K562 (cell line): Measurements from ENCODE around the gene TXNL4A. TPM values are rescaled to one million over a fixed set of nuclear protein-coding genes. Genes with fewer than 3 reads are reported as not detected.
A peak's percentile ranks its signal among the peaks of the same experiment; 100 is the strongest.

ENCODE experiments used
- ATAC-seq: fragments of 200-7000 bp; cut with Tn5 transposase; 3 replicates; pipeline ENCODE4 v1.9.1; 2020; ENCODE audit warnings: moderate library complexity
- BruUV-seq: library from RNA; stranded (reverse); fragments of 400-500 nt; replicated peaks from 2 replicates; lab custom pipeline; 2021; lab: Mats Ljungman, UMichigan
- CTCF ChIA-PET: fragments of 300-600 bp; formaldehyde crosslinking; extraction: SDS; loops from one replicate; lab custom pipeline; 2021; ENCODE audit warnings: low intra/inter-chr PET ratio; lab: Yijun Ruan, JAX
- POLR2A ChIA-PET: fragments of 300-600, 350-650 bp; sonication (Branson Sonifier 250); formaldehyde crosslinking; extraction: SDS; loops from one replicate; lab custom pipeline; 2021; ENCODE audit warnings: antibody characterized with exemption, inconsistent platforms; lab: Yijun Ruan, JAX
- DNase-seq, 4 experiments: peaks; one replicate each; pipeline versions ENCODE4 v3.0.0 to v3.0.0-alpha.2; 2011 to 2018; ENCODE audit warnings: low spot score in 3 of 4, mixed read lengths in 3 of 4; ENCODE audit errors: extremely low read depth in 1 of 4
- FAIRE-seq: peaks from 2 replicates; lab custom pipeline; 2011; peaks lifted over from hg19 to GRCh38; lab: Jason Lieb, UNC
- H2AFZ ChIP-seq: 2 replicates; pipeline ENCODE4 v1.6.0; 2011; ENCODE audit warnings: low read depth, low read length, control low read depth, inconsistent platforms
- H3K27ac ChIP-seq: fragments of 200-600 bp; 3 replicates; pipeline ENCODE4 v1.8.0; 2011; ENCODE audit warnings: low read depth, mild to moderate bottlenecking, control low read depth, inconsistent platforms, low read length, moderate library complexity, mixed read lengths; ENCODE audit errors: extremely low read depth
- H3K27me3 ChIP-seq, 2 experiments: fragments of 300-600 bp in 1 of 2; 2 replicates in 1 of 2; 3 replicates in 1 of 2; pipeline versions ENCODE4 v1.6.0 to v1.8.0; 2011; ENCODE audit warnings: inconsistent platforms in 2 of 2, low read length in 2 of 2, mild to moderate bottlenecking in 1 of 2, mixed read lengths in 1 of 2, moderate library complexity in 1 of 2; ENCODE audit not compliant: control insufficient read depth in 2 of 2, insufficient read depth in 2 of 2
- H3K36me3 ChIP-seq: fragments of 300-600 bp; 3 replicates; pipeline ENCODE4 v1.8.0; 2011; ENCODE audit warnings: mild to moderate bottlenecking, low read length, inconsistent platforms; ENCODE audit not compliant: control insufficient read depth, insufficient read depth
- H3K4me1 ChIP-seq, 2 experiments: fragments of 200-600 bp in 1 of 2; replicated peaks in 1 of 2; 2 replicates in 1 of 2; 3 replicates in 1 of 2; pipeline versions ENCODE4 v1.5.1 to v1.8.0; 2011; ENCODE audit warnings: inconsistent platforms in 2 of 2, low read length in 2 of 2, mild to moderate bottlenecking in 1 of 2, mixed read lengths in 1 of 2, moderate library complexity in 1 of 2; ENCODE audit not compliant: control insufficient read depth in 2 of 2, insufficient read depth in 2 of 2
- H3K4me2 ChIP-seq: 2 replicates; pipeline ENCODE4 v1.6.1; 2011; ENCODE audit warnings: low read length, control low read depth, inconsistent platforms, mixed read lengths; ENCODE audit not compliant: insufficient read depth
- H3K4me3 ChIP-seq: fragments of 200-600 bp; sonication (generic), shearing (Covaris generic); 2 replicates; pipeline ENCODE4 v1.5.1; 2016; ENCODE audit warnings: control low read depth, inconsistent platforms
- H3K79me2 ChIP-seq: fragments of 200-600 bp; 3 replicates; pipeline ENCODE4 v1.8.0; 2011; ENCODE audit warnings: low read length, inconsistent platforms; ENCODE audit not compliant: control insufficient read depth, insufficient read depth
- H3K9ac ChIP-seq, 2 experiments: 2 replicates each; pipeline versions ENCODE4 v1.6.0 to v1.6.1; 2011; ENCODE audit warnings: low read depth in 2 of 2, low read length in 2 of 2, control low read depth in 1 of 2, inconsistent platforms in 1 of 2, mild to moderate bottlenecking in 1 of 2, mixed read lengths in 1 of 2; ENCODE audit not compliant: insufficient read depth in 1 of 2
- H3K9me1 ChIP-seq: one replicate; pipeline ENCODE4 v1.6.0; 2011; ENCODE audit warnings: inconsistent platforms, mild to moderate bottlenecking, low read length, moderate library complexity; ENCODE audit not compliant: control insufficient read depth, insufficient read depth
- H3K9me3 ChIP-seq: replicated peaks from 2 replicates; pipeline ENCODE4 v1.5.1; 2011; ENCODE audit warnings: low read depth, low read length, inconsistent platforms; ENCODE audit not compliant: control insufficient read depth, insufficient read depth
- H4K20me1 ChIP-seq: replicated peaks from 2 replicates; pipeline ENCODE4 v1.6.1; 2011; ENCODE audit warnings: low read length, inconsistent platforms, mixed read lengths; ENCODE audit not compliant: control insufficient read depth, insufficient read depth
- MED1 ChIP-seq: sonication (generic); formaldehyde crosslinking; IDR thresholded peaks from 2 replicates; pipeline ENCODE4 v1.8.1; 2023; ENCODE audit warnings: missing genetic modification reagents, borderline replicate concordance
- YY1 ChIP-seq, 3 experiments: IDR thresholded peaks; 2 replicates each; pipeline ENCODE4 v1.6.1; 2011; ENCODE audit warnings: low read length in 2 of 3, mild to moderate bottlenecking in 2 of 3, moderate library complexity in 2 of 3, borderline replicate concordance in 1 of 3, control low read depth in 1 of 3, low read depth in 1 of 3; ENCODE audit not compliant: insufficient read depth in 3 of 3, insufficient replicate concordance in 2 of 3, control insufficient read depth in 1 of 3, insufficient read length in 1 of 3; ENCODE audit errors: extremely low read depth in 1 of 3
- ZNF584 ChIP-seq: fragments of 200-800 bp; sonication (Bioruptor generic); IDR thresholded peaks from 2 replicates; pipeline ENCODE4 v1.6.1; 2016; ENCODE audit warnings: low read depth, mild to moderate bottlenecking, missing genetic modification characterization, missing compliant biosample characterization
- WGBS: fragments of 100-300 bp; shearing (Covaris generic); methylation state at CpG from one replicate; pipeline ENCODE4 v1.1.6; 2016; ENCODE audit warnings: low coverage, mixed read lengths; ENCODE audit not compliant: insufficient coverage; ENCODE audit errors: missing lambda C conversion rate; 5-methylcytosine and 5-hydroxymethylcytosine counted together
- in situ Hi-C: fragments of 300-500 bp; cut with MboI; formaldehyde crosslinking; loops from 4 replicates; pipeline ENCODE4 v1.15.0; 2018; ENCODE audit warnings: inconsistent platforms, mixed read lengths
- intact Hi-C: fragments of 100-400 bp; cut with micrococcal nuclease; formaldehyde crosslinking; loops from 2 replicates; pipeline ENCODE4 v1.14.2; 2022
- polyA plus RNA-seq, 8 experiments: library from polyadenylated mRNA; depleted of rRNA in 4 of 8; stranded (reverse) in 5 of 8; unstranded in 3 of 8; fragments of >200 nt; fragmentation: Nextera tagmentation in 2 of 8; fragmentation: Illumina TruSeq in 1 of 8; extraction: Ambion mirVana in 2 of 8; extraction: Trizol in 1 of 8; gene quantifications; 2 replicates each; pipeline versions ENCODE4 v1.2.1 to v1.2.3, GENCODE V29; 2011 to 2014; ENCODE audit warnings: inconsistent platforms in 1 of 8, missing spikeins in 1 of 8
- total RNA-seq, 7 experiments: library from RNA; depleted of rRNA in 6 of 7; stranded (reverse); fragments of >200 nt in 6 of 7; fragmentation: Illumina TruSeq in 2 of 7; extraction: Trizol in 2 of 7; gene quantifications; 2 replicates each; pipeline versions ENCODE4 v1.2.1 to v1.2.3, GENCODE V29; 2011 to 2021; ENCODE audit warnings: low replicate concordance in 1 of 7
- TF ChIP-seq, protein P1 (sequence below): fragments of 200-800 bp; sonication (Bioruptor generic); IDR thresholded peaks from 2 replicates; pipeline ENCODE4 v1.6.1; 2016; ENCODE audit warnings: missing genetic modification characterization, missing compliant biosample characterization
- TF ChIP-seq, protein P2 (sequence below), 2 experiments: fragments of 450-650 bp; IDR thresholded peaks; 2 replicates each; pipeline ENCODE4 v1.6.1; 2018; ENCODE audit warnings: mild to moderate bottlenecking in 2 of 2, low read depth in 1 of 2; ENCODE audit not compliant: partially characterized antibody in 2 of 2

TXNL4A gene
- total and polyA plus RNA-seq, 9 of the 15 experiments (the other 6 are each of a cell fraction or from before 2014, with no cell fraction given), result 27.0 to 132 (median 87.5) TPM

DNA sequence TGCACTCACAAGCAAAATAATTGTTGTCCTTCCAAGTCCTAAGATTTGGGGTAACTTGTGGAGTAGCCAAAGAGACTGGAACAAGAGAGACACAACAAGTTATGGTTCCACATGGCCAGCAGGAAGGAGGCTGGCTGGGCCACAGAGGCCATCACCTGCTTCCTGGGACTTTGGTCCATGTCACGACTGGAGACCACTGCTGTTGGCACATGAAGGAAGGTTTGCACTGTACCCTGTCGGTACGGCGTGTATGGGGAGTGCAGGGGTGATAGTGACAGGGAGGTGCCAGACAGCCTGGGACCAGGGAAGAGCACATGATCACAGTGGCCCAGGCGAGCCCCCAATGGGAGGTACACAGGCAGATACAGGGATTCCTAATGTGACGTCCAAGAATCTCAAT is 52.4 kb downstream of the TXNL4A start (continued):
- TF ChIP-seq, protein P1, sequence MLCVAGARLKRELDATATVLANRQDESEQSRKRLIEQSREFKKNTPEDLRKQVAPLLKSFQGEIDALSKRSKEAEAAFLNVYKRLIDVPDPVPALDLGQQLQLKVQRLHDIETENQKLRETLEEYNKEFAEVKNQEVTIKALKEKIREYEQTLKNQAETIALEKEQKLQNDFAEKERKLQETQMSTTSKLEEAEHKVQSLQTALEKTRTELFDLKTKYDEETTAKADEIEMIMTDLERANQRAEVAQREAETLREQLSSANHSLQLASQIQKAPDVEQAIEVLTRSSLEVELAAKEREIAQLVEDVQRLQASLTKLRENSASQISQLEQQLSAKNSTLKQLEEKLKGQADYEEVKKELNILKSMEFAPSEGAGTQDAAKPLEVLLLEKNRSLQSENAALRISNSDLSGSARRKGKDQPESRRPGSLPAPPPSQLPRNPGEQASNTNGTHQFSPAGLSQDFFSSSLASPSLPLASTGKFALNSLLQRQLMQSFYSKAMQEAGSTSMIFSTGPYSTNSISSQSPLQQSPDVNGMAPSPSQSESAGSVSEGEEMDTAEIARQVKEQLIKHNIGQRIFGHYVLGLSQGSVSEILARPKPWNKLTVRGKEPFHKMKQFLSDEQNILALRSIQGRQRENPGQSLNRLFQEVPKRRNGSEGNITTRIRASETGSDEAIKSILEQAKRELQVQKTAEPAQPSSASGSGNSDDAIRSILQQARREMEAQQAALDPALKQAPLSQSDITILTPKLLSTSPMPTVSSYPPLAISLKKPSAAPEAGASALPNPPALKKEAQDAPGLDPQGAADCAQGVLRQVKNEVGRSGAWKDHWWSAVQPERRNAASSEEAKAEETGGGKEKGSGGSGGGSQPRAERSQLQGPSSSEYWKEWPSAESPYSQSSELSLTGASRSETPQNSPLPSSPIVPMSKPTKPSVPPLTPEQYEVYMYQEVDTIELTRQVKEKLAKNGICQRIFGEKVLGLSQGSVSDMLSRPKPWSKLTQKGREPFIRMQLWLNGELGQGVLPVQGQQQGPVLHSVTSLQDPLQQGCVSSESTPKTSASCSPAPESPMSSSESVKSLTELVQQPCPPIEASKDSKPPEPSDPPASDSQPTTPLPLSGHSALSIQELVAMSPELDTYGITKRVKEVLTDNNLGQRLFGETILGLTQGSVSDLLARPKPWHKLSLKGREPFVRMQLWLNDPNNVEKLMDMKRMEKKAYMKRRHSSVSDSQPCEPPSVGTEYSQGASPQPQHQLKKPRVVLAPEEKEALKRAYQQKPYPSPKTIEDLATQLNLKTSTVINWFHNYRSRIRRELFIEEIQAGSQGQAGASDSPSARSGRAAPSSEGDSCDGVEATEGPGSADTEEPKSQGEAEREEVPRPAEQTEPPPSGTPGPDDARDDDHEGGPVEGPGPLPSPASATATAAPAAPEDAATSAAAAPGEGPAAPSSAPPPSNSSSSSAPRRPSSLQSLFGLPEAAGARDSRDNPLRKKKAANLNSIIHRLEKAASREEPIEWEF (CRISPR knock-in tag), result no peak

DNA sequence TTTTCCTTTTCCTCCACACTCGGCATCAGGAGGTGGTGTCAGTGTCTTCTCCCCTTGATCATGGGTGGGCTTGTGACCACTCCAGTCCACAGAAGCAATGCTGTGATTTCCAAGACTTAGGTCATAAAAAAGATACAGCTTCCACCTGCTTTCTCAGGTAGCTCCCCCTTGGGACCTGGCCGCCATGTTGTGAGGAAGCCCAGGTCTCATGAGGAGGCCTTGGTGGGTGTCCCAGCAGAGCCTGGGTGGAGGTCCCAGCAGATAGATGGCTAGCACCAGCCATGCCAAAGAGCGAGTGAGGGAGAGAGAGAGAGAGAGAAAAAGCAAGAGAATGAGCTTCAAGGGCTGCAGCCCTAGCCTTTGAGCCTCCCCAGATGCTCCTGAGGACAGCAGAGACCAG is 52.9 kb downstream of the TXNL4A start:
- H3K79me2 ChIP-seq, result no peaks in the 10 kb centered on the region
- peaks cover 3% of the 10 kb centered on the region; the same call in 1 of the 2 replicates for H3K9me3 ChIP-seq
- intact Hi-C loops, result no loop called here
- H3K9me1 ChIP-seq, result no peaks in the 10 kb centered on the region
- in situ Hi-C loops, result no loop called here
- ChIA-PET CTCF (no interaction called here), POLR2A (interaction anchor here (1.1 kb wide), 1 partner anchor 13 kb away, joined by 3 read pairs; no protein-coding TSS in a partner anchor)
- FAIRE-seq (no peak), ATAC-seq (no peak), DNase-seq (no peak)
- H3K4me2 ChIP-seq, result no peak overlapping the region
- TF ChIP-seq ZNF584 (no peak), MED1 (no peak), YY1 (IDR thresholded peaks at IDR 0.05; ENCODE audit: borderline replicate concordance in 1 of 3, control insufficient read depth in 1 of 3, extremely low read depth in 1 of 3, insufficient read depth in 3 of 3, insufficient read length in 1 of 3, insufficient replicate concordance in 2 of 3, low read depth in 1 of 3, low read length in 2 of 3) (peak in 1 of 3 experiments; percentile 54)
- TF ChIP-seq, protein P2, sequence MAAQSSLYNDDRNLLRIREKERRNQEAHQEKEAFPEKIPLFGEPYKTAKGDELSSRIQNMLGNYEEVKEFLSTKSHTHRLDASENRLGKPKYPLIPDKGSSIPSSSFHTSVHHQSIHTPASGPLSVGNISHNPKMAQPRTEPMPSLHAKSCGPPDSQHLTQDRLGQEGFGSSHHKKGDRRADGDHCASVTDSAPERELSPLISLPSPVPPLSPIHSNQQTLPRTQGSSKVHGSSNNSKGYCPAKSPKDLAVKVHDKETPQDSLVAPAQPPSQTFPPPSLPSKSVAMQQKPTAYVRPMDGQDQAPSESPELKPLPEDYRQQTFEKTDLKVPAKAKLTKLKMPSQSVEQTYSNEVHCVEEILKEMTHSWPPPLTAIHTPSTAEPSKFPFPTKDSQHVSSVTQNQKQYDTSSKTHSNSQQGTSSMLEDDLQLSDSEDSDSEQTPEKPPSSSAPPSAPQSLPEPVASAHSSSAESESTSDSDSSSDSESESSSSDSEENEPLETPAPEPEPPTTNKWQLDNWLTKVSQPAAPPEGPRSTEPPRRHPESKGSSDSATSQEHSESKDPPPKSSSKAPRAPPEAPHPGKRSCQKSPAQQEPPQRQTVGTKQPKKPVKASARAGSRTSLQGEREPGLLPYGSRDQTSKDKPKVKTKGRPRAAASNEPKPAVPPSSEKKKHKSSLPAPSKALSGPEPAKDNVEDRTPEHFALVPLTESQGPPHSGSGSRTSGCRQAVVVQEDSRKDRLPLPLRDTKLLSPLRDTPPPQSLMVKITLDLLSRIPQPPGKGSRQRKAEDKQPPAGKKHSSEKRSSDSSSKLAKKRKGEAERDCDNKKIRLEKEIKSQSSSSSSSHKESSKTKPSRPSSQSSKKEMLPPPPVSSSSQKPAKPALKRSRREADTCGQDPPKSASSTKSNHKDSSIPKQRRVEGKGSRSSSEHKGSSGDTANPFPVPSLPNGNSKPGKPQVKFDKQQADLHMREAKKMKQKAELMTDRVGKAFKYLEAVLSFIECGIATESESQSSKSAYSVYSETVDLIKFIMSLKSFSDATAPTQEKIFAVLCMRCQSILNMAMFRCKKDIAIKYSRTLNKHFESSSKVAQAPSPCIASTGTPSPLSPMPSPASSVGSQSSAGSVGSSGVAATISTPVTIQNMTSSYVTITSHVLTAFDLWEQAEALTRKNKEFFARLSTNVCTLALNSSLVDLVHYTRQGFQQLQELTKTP (IDR thresholded peaks at IDR 0.05; ENCODE audit: low read depth in 1 of 2, partially characterized antibody in 2 of 2), result no peak
- H4K20me1 ChIP-seq, result no peaks in the 10 kb centered on the region
- H3K27me3 ChIP-seq, result no peaks in the 10 kb centered on the region
- no peak overlapping the region for H3K4me3 ChIP-seq
- BruUV-seq, result no TSS peak
- H3K27ac ChIP-seq, result no peak overlapping the region
- no peak overlapping the region for H2AFZ ChIP-seq
- H3K9ac ChIP-seq, result no peak overlapping the region
- H3K36me3 ChIP-seq, result peaks cover 3% of the 10 kb centered on the region; the same call in 1 of the 3 replicates
- no peaks in the 10 kb centered on the region; a peak in 1 of 5 replicates for H3K4me1 ChIP-seq
- 75% methylated on average over 1 of the region's 3 CpGs for WGBS
